Measurements from ENCODE around the gene PKM.

DNA sequence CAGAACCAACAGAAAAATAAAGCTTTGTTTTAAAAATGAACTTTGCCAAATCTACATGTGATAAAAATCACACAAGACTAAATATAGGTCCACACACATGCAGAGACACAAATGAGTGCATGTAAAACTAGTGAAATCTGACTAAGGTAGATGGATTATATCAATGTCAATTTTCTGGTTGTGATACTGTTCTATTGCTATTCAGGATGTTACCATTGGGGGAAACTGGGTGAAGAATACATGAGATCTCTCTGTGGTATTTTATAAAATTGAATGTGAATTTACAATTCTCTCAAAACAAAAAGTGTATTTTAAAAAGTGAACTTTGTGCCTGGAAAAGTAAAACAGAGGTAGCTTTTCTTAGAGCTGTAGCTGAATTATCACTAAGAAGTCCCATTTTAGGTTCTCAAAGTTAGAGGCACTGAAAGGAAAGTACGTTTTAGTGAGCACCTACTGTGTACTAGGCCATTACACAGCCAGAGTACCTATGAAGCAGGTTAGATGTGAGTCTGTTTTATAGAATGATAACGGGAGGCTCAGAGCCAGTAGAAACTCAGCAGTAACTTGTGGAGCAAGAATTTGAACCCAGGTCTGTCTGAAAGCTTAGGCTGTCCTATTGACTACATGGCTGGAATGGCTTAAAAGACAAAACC lies 41.6 kb downstream of the PKM start:
- TF ChIP-seq SUZ12 (IDR thresholded peaks at IDR 0.05; ENCODE audit: extremely low read depth, insufficient read depth, insufficient read length): no peak
- no peak for TF ChIP-seq ZNF274 (IDR thresholded peaks at IDR 0.05; ENCODE audit: low read depth, low read length)
- no peak for TF ChIP-seq YY1 (IDR thresholded peaks at IDR 0.05; ENCODE audit: insufficient read depth, insufficient read length)

All from NT2/D1 (cell line).